Measurements from ENCODE around the gene MTERF4. TPM values are rescaled to one million over a fixed set of nuclear protein-coding genes. Genes with fewer than 3 reads are reported as not detected.
"Not testable (repeated sequence)": the region's sequence is repeated elsewhere in the genome, so short reads cannot be mapped to it uniquely, and the experiment has no call there.

The MTERF4 gene
- total RNA-seq, 4 donors from 2014 or later, result 26.9 to 39.1 (median 34.5) TPM

GRCh38 chr2:241094172-241094571, 7.9 kb downstream of the MTERF4 start:
- DNase-seq (ENCODE audit: low spot score) (no peak), ATAC-seq (ENCODE audit: low FRiP score) (no peak)
- no peak for TF ChIP-seq CTCF (IDR thresholded peaks at IDR 0.05)

- not testable (repeated sequence) for DNase-seq (ENCODE audit: low spot score); ATAC-seq (ENCODE audit: low FRiP score)
These were observed 8.8 kb downstream of the MTERF4 start for GRCh38 chr2:241093133-241093781.

- TF ChIP-seq CTCF (IDR thresholded peaks at IDR 0.05), result no peak
- ATAC-seq (ENCODE audit: low FRiP score) (no peak), DNase-seq (ENCODE audit: low spot score) (no peak)
These were observed 9.4 kb downstream of the MTERF4 start for GRCh38 chr2:241092677-241093076.

- no peak for TF ChIP-seq CTCF (IDR thresholded peaks at IDR 0.05)
These were observed 10.2 kb downstream of the MTERF4 start for GRCh38 chr2:241091734-241092445.

GRCh38 chr2:241091201-241091600, 10.9 kb downstream of the MTERF4 start:
- TF ChIP-seq CTCF (IDR thresholded peaks at IDR 0.05), result no peak
- no peak for ATAC-seq (ENCODE audit: low FRiP score)
- DNase-seq (ENCODE audit: low spot score), result no peak

More at GRCh38 chr2:241091734-241092445, 10.2 kb downstream of the MTERF4 start:
- ATAC-seq (ENCODE audit: low FRiP score) (no peak), DNase-seq (ENCODE audit: low spot score) (no peak)

- ATAC-seq (ENCODE audit: low FRiP score), result no peak
- DNase-seq (ENCODE audit: low spot score), result no peak
- no peak for TF ChIP-seq CTCF (IDR thresholded peaks at IDR 0.05)
These were observed 13.0 kb downstream of the MTERF4 start for GRCh38 chr2:241088791-241089732.

GRCh38 chr2:241088376-241088775, 13.7 kb downstream of the MTERF4 start:
- TF ChIP-seq CTCF (IDR thresholded peaks at IDR 0.05), result no peak
- ATAC-seq (ENCODE audit: low FRiP score), result no peak
- DNase-seq (ENCODE audit: low spot score), result no peak

All from omental fat pad (tissue), 4 donors.